ENCODE measurements around the gene TRAF1.

GRCh38 chr9:120936764-120937122 lies 10.1 kb upstream of the TRAF1 start:
- TF ChIP-seq CTCF (IDR thresholded peaks at IDR 0.05) (no peak), POLR2A (IDR thresholded peaks at IDR 0.05) (no peak)
